HG03575 (cell line): ENCODE data around the gene CYP27A1.
"Not testable (repeated sequence)": the region's sequence is repeated elsewhere in the genome, so short reads cannot be mapped to it uniquely, and the experiment has no call there.

ENCODE experiments used
- ATAC-seq: cut with Tn5 transposase; IDR thresholded peaks from one replicate; pipeline ENCODE4 v1.9.1; 2021; ENCODE audit not compliant: unreplicated experiment, insufficient number of reproducible peaks, low FRiP score; ENCODE audit errors: extremely low read depth

CYP27A1 gene

DNA sequence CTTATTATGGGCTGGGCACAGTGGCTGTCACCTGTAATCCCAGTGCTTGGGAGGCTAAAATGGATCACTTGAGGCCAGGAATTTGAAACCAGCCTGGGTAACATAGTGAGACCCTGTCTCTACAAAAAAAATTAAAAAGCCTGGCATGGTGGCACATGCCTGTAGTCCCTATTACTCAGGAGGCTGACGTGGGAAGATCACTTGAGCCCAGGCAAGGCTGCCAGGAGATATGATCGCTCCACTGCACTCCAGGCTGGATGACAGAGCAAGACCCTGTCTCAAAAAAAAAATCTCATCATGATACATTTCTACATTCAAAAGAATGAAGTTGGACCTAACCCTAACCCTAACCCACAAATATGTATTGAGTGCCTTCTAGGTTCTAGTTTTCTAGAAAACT is 20.2 kb upstream of the CYP27A1 start:
- no peak for ATAC-seq

DNA sequence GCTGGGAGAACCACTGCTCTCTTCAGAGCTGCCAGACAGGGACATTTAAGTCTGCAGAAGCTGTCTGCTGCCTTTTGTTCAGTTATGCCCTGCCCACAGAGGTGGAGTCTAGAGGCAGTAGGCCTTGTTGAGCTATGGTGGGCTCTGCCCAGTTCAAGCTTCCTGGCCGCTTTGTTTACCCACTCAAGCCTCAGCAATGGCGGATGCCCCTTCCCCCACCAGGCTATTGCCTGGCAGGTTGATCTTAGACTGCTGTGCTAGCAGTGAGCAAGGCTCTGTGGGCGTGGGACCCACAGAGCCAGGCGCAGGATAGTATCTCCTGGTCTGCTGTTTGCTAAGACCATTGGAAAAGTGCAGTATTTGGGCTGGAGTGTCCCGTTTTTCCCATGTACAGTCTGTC is 9.2 kb upstream of the CYP27A1 start:
- ATAC-seq: not testable (repeated sequence)

DNA sequence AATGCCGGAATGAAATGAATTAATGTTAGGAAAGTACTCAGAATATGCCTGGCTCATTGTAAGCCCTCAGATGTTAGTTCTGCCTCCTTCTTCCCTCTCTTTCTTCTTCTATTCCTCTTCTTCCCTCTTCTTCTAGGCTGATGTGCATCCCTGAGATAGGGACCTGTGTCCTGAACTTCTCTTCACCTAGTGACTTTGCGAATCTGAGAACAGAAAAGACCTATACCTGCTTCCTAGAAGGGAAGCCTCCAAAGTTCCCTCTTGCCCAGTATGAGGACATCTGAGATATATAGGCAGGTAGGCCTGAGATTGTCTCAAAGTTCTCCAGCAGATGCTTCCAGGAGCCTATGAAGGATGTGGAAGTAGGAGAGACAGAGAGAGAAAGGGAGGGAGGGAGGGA is 8.1 kb upstream of the CYP27A1 start:
- ATAC-seq: no peak

DNA sequence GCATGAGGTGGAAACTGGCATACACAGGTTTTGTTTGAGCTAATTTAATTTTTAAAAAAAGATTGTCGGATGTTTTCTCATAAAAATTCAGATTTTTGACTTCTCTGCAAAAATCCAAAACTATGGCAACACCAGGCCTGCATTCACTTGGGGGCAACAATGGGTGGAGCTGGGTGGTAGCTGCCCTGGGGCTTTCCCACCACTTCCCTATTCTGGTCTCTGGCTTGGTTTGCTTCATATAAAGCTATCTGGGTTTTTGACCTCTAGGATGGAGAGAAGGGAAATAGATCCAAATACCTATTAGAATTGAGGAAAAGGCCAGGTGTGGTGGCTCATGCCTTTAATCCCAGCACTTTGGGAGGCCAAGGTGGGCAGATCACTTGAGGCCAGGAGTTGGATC is 5.5 kb upstream of the CYP27A1 start:
- ATAC-seq: no peak

DNA sequence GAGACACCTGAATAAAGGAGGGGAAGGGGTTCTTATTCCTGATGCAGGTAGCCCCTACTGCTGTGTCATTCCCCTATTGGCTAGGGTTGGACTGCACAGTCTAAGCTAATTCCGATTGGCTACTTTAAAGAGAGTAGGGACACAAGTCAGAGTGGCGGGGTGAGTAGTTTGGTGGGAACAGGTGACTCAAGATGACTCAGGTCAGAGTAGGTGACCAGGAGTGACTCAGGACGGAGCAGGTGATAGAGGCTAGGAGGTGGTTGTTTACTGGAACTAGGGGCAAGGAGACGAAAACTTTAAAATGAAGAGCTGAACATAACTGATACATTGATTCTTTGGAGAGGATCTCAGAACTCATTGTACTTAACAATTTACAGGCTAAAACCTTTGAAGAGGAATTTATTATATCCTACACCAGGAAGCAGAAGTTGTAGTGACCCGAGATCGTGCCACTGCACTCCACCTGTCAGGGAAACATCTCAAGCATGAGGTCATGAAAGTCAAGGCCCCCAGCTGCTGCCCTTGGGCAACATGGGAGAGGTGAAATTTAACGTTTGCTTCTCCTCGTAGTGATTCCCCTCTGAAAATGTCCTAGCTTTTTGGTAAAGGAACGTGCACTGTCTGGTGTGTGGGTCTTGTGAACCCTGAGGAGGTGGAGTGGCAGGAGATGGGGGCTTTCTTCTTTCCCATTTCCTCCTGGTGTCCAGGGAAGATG is 4.5 kb upstream of the CYP27A1 start:
- ATAC-seq: no peak

DNA sequence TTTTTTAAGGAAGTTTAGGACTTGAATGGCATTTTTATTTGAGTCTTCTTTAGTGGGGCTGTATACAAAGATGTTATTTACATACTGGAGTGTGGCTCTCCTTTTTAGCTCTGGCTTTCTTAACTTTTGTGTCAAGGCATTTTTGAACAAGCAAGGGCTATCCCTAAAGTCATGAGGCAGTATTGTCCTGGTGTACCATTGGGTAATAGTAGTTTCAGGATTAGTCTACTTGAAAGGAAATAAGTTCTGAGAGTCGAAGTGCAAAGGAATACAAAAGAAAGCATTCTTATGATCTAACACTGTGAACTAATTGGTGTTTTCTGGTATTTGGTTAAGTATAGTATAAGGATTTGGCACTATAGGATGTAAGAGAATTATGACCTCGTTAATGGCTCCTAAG is 1.9 kb upstream of the CYP27A1 start:
- ATAC-seq: no peak

DNA sequence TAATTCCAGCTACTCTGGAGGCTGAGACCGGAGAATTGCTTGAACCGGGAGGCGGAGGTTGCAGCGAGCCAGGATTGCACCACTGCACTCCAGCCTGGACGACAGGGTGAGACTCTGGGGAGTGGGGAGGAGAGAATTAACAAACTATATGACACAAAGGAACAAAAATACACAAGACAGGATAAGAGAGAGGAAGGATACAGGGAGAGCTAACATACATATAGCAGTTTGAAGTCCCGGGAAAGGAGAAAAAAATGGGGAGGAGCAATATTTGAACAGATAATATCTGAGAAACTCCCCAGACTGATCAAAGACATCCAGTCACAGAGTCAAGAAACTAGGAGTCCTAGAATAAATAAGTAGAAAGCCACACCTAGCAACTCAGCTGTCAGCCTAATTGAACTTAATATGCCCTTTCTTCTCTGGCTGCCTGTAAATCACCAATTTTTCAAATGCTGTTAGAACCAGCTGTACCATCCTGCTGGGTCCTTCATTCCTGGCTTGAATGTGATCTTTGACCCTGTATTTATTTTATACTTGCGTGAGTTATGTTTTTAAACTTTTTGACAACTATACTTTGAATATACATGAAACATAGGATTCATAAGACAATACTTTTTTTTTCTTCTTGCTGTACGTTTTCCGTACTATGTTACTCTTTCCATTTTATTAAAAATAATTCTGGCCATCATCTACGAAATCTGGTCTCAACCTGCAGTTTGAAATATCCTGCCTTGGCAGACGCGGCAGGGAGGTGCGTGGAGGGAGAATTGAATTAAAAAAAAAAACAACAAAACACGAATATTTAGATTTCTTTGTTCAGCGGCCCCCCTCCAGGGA is 876 bp upstream of the CYP27A1 start:
- no peak for ATAC-seq

DNA sequence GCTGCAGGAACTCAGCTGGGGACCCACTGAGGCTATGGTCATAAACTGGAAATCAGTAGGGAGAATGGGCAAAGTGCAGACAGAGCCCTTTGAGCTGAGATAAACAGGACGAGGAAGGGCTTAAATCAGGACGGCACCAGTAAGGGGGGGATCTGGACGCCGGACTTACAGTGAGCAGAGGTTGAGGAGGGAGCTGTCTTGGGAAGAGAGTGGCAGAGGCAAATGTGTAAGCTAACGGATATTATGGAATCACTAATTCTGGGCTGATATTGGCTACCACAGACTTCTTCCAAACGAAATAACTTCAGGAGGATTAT is 539 bp downstream of the CYP27A1 start:
- no peak for ATAC-seq

DNA sequence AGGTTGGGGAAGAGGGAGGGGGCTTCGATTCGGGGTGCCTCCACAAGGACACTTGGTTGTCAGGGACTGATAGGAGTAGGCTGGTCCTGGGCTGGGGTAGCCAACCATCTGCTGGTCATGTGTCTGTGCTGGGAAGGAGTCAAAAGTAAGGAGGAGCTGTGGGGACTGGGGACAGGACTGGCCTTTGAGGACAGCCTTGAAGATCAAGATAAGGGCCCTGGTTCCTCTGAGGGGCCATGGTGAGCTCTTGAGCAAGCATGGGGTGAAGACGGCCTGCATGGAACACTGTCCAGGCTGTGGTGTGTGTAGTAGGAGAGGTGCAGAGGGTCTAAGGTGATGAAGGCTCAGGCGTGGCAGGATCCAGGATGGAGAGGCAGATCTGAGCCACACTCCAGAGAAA is 1.7 kb downstream of the CYP27A1 start:
- no peak for ATAC-seq

DNA sequence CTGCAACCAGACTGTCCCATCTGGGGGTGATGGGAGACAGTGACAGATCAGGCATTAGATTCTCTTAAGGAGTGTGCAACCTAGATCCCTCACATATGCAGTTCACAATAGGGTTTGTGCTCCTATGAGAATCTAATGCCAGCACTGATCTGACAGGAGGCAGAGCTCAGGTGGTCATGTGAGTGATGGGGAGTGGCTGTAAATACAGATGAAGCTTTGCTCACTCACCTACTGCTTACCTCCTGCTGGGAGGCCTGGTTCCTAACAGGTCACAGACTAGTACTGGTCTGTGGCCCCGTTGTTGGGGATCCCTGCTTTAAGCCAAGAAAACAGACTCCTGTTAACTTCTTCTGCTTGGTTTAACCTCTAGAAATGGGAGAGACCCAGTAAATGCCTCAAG is 3.2 kb downstream of the CYP27A1 start:
- no peak for ATAC-seq

DNA sequence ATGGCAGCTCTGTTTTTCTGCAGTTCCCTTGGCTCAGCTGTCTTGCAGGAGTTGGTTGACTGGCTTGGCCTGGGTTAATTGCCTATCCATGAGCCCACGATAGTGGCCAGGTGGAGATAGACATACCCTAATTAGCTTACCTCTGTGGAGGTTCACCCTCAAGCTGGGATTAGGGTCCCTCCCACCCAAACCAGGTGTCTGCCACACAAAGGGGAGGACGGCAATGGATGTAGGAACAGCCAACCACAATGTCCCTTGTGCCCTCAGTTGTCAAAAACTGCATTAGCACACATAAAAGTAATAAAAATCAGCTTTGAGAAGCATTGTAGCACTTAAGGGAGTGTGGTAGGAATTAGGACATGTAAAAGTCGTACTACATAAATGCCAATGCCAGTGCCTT is 4.2 kb downstream of the CYP27A1 start:
- ATAC-seq: no peak

DNA sequence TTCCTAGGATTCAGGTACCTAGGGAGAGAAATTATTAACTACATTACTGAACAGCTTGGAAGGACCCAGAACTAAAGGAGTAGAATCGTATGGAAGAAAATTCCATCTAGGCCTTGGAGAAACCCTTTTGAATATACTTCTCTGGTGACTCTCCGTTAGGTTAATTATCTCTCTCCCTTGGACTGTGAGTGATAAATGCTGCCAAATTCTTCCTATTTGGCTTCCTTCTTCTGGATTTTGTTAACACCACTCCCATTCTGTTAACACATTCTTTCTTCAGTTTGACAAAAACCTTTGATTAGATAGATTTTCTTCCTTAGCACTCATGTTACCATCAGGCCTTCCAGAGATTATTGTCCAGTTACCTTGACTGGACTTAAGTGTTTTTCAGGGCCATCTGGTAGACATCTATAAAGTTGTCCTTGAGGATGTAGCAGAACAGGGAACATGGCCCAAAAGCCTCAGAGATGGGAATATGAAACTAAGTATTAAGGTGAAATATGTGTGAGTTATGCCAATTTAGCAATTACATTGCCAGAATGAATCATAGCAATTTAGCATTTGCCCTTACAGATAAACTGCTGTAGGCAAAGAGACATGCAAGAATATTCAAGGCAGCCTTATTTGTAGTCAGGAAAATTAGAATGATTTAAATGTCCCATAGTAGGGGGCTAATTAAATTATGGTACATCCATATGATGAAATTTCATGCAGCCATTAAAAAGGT is 6.7 kb downstream of the CYP27A1 start:
- no peak for ATAC-seq

DNA sequence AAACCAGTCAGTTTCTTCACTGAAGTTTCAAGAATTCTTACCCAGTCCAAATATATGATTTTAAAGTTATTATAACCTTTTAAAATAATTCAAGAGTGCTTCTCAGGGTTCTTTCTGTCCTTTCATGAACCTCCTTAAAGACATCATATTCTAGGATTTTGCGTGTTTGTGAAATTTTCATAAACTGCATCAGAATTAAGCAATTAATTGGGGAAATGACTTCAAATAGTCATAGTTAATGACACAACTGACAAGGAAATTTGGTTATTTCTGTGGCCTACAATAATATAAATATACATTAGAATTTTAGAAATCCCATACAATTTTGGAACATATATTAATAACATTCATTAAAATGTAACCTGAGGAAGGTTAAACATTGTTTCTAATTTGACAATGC is 10.5 kb downstream of the CYP27A1 start:
- no peak for ATAC-seq

DNA sequence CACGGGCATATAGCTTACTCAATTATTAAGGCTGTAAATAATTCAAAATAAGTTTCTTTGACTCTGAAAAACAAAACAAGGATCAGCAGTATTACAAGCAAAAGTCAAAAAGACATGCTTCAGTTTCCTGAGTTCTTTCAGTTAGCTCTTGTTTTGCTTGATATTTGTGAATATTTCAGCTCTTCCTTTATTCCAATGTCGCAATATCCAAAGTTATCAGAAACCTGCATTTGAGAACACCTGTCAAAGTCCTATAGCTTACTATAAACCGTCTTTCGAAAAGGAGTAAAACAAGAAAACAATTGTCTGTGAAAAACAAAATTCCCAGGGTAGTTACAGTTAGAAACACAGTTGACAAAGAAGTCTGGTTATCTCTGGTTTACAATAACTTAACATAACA is 14.7 kb downstream of the CYP27A1 start:
- no peak for ATAC-seq

DNA sequence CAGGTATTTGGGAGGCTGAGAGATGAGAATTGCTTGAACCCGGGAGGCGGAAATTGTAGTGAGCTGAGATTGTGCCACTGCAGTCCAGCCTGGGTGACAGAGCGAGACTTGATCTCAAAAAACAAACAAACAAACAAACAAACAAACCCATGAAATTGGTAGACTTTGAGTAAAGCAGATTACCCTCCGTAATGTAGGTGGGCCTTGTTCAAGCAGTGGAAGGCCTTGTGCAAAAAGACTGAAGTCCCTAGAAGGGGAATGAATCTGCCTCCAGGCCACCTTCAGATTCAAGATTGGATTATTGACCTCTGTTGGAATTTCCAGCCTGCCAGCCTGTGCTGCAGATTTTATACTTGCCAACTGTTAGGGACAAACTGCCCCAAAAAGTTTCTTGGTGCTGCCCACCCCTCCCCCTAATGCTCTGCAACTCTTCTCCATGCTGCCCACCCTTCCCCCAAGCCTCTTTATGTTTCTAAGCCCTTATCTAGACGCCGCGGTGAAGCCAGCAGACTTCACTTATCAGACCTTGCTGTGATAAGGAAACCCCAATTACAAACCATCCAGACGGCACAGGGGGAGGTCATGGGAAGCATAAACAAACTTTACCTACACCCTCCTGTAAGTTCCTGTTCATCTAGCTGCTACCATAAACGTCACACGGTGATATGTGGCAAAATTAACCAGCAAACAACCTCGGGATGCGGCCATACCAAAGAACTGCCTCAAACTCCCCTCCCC is 17.0 kb downstream of the CYP27A1 start:
- no peak for ATAC-seq

DNA sequence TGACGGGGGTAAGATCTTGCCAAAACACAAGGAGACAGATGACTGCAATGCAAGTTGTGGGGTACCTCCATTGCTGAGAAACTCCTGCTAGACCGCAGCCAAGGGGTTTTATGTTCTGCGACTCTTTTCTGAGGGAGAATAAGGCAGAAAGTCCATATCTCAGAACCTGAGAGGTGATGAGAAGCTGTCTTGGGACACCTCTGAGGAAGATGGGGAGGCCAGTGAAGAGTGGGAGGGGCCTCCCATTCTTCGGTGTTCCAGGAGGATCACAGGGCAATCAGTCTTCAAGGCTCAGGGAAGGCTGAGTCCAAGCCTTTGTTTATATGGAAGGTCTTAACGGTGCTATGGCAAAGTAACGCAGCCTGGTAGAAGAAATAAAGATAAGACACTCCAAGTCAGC is 18.0 kb downstream of the CYP27A1 start:
- no peak for ATAC-seq

DNA sequence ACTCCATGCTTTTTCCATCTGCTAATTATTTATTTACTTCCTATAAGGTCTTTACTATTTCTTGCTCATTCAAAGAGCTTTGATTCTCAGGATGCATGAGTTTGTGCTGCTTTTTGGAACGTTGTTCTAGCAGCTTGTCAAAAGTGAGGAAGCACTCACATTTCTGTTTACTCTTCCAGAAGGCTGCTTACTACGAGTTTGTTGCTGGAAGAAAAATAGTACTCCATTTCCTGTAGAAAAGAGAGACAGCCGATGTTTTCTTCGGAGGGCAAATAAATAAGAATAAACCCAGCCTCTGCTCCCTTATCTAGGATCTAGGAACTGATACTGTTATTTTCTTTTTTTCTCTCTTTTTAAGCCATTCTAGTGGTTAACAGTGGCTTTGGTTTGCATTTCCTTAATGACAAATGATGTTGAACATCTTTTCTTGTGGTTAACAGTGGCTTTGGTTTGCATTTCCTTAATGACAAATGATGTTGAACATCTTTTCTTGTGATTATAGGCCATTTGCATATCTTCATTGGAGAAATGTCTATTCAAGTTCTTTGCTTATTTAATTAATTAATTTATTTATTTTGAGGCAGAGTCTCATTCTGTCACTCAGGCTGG is 20.5 kb downstream of the CYP27A1 start:
- ATAC-seq: no peak

DNA sequence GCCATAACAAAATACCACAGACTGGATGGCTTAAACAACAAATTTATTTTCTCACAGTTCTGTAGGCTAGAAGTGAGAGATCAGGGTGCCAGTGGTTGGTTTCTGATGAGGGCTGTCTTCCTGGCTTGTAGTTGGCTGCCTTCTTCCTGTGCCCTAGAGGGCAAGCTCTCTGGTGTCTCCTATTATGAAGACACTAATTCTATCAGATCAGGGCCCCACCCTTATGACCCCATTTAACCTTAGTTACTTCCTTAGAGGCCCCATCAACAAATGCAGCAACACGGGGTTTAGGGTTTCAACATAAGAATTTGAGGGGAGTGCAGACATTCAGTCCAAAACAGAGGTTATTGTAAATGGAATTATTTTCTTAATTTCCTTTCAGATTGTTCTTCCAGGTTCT is 22.9 kb downstream of the CYP27A1 start:
- ATAC-seq: no peak

DNA sequence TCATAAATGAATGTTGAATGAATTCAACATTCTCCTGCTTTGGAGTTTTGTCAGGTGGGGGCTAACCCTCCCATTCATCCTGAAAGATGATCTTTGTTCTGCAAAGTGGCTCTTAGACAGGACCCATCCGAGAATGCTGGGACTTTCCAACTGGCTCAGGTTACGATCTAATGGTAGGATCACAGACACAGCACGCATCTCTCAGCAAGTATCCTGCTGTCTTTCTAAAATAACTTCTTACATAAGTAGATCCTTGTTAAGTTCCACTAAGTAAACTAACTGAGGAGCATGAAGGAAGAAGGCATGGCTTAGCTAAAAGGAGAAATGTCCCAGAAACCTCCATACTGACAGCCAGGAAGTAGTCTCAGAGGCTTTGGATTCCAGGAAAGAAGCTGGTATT is 23.7 kb downstream of the CYP27A1 start:
- ATAC-seq: no peak
